ENCODE data around the gene PRPF6.

PRPF6 gene

DNA sequence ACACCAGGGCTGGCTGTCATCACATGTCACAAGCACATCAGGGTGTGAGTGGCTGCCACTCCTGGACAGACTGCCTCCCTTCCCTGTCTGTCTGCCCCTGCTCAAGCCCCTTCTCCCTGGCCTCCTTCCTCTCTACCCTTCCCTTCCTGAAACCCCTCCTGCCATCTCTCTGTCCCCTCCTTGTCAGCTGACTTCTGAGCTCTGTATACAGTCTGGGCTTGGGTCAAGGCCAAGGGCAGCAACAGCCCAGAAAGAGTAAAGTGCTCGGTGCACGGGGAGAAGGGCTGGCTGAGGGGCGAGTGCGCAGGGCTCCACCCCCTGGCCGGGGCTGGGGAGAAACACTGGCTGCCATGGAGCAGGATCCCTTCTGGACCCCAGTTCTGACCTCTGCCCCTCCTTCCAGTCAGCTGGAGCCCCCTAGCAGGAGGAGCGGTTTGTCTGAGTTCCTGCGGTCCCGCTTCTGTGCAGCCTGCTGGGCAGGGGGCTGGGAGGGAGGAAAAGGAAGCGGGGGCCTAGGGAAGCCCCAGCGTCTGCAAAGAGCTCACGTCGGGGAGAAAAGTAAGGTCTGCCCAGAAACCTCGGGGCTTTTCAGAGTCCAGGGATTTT is 101.3 kb downstream of the PRPF6 start:
- H3K4me3 ChIP-seq (replicated peaks in 1 of 2; ENCODE audit: low read depth in 2 of 2, low read length in 2 of 2), result no peak overlapping the region

More for the DNA sequence above, 101.3 kb downstream of the PRPF6 start:
- TF ChIP-seq, protein P1, sequence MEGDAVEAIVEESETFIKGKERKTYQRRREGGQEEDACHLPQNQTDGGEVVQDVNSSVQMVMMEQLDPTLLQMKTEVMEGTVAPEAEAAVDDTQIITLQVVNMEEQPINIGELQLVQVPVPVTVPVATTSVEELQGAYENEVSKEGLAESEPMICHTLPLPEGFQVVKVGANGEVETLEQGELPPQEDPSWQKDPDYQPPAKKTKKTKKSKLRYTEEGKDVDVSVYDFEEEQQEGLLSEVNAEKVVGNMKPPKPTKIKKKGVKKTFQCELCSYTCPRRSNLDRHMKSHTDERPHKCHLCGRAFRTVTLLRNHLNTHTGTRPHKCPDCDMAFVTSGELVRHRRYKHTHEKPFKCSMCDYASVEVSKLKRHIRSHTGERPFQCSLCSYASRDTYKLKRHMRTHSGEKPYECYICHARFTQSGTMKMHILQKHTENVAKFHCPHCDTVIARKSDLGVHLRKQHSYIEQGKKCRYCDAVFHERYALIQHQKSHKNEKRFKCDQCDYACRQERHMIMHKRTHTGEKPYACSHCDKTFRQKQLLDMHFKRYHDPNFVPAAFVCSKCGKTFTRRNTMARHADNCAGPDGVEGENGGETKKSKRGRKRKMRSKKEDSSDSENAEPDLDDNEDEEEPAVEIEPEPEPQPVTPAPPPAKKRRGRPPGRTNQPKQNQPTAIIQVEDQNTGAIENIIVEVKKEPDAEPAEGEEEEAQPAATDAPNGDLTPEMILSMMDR (IDR thresholded peaks at IDR 0.05; ENCODE audit: low read depth, low read length), result no peak
- no peak for DNase-seq (ENCODE audit: low read depth in 2 of 2)

Data from cardiac fibroblast (primary cell).